Measurements from ENCODE around the gene OR10A2.
"Not testable (repeated sequence)": the region's sequence is repeated elsewhere in the genome, so short reads cannot be mapped to it uniquely, and the experiment has no call there.

The OR10A2 gene

GRCh38 chr11:6862961-6863360 lies at the start of gene OR10A2:
OR10A2 (plus strand) TSS chr11:6863057; CDS start chr11:6869755, 6,698 bp downstream.
- DNase-seq (ENCODE audit: low read depth in 2 of 2) = no peak

- DNase-seq (ENCODE audit: low read depth in 2 of 2) = no peak
These were observed 49.2 kb upstream of the OR10A2 start for GRCh38 chr11:6813656-6814055.

- no peak for DNase-seq (ENCODE audit: low read depth in 2 of 2)
These were observed 45.2 kb upstream of the OR10A2 start for GRCh38 chr11:6817694-6818093.

GRCh38 chr11:6818967-6819366 lies 43.9 kb upstream of the OR10A2 start:
- no peak for DNase-seq (ENCODE audit: low read depth in 2 of 2)

GRCh38 chr11:6824136-6824823 lies 38.6 kb upstream of the OR10A2 start:
- no peak for DNase-seq (ENCODE audit: low read depth in 2 of 2)

- no peak for DNase-seq (ENCODE audit: low read depth in 2 of 2)
These were observed 37.6 kb upstream of the OR10A2 start for GRCh38 chr11:6825231-6825744.

- no peak for DNase-seq (ENCODE audit: low read depth in 2 of 2)
These were observed 34.8 kb upstream of the OR10A2 start for GRCh38 chr11:6828103-6828502.

- DNase-seq (ENCODE audit: low read depth in 2 of 2) = no peak
These were observed 29.5 kb upstream of the OR10A2 start for GRCh38 chr11:6833356-6833755.

- DNase-seq (ENCODE audit: low read depth in 2 of 2) = no peak
These were observed 28.8 kb upstream of the OR10A2 start for GRCh38 chr11:6834021-6834420.

- no peak for DNase-seq (ENCODE audit: low read depth in 2 of 2)
These were observed 21.2 kb upstream of the OR10A2 start for GRCh38 chr11:6841694-6842093.

GRCh38 chr11:6843670-6844069 lies 19.2 kb upstream of the OR10A2 start:
- DNase-seq (ENCODE audit: low read depth in 2 of 2) = no peak

- DNase-seq (ENCODE audit: low read depth in 2 of 2) = no peak
These were observed 18.5 kb upstream of the OR10A2 start for GRCh38 chr11:6844356-6844755.

GRCh38 chr11:6845383-6845782 lies 17.5 kb upstream of the OR10A2 start, which contains the start of gene OR10A5:
OR10A5 (plus strand) TSS chr11:6845683; CDS start chr11:6845683, 0 bp downstream.
- no peak for DNase-seq (ENCODE audit: low read depth in 2 of 2)

- DNase-seq (ENCODE audit: low read depth in 2 of 2) = no peak
These were observed 12.3 kb upstream of the OR10A2 start for GRCh38 chr11:6850526-6850925.

GRCh38 chr11:6854801-6855200 lies 8.1 kb upstream of the OR10A2 start:
- DNase-seq (ENCODE audit: low read depth in 2 of 2) = not testable (repeated sequence)

GRCh38 chr11:6855971-6856541 lies 6.8 kb upstream of the OR10A2 start:
- DNase-seq (ENCODE audit: low read depth in 2 of 2) = no peak

- DNase-seq (ENCODE audit: low read depth in 2 of 2) = no peak
These were observed 6.0 kb upstream of the OR10A2 start for GRCh38 chr11:6856871-6857270.

- DNase-seq (ENCODE audit: low read depth in 2 of 2) = no peak
These were observed 1.6 kb downstream of the OR10A2 start for GRCh38 chr11:6864438-6864837.

GRCh38 chr11:6871278-6871677 lies 8.4 kb downstream of the OR10A2 start:
- DNase-seq (ENCODE audit: low read depth in 2 of 2) = no peak

GRCh38 chr11:6875761-6876160 lies 12.9 kb downstream of the OR10A2 start:
- DNase-seq (ENCODE audit: low read depth in 2 of 2) = no peak

GRCh38 chr11:6876325-6876724 lies 13.5 kb downstream of the OR10A2 start, which contains the start of gene OR10A4:
OR10A4 (plus strand) TSS chr11:6876625; CDS start chr11:6876648, 23 bp downstream.
- DNase-seq (ENCODE audit: low read depth in 2 of 2) = no peak

GRCh38 chr11:6876914-6877313 lies 14.1 kb downstream of the OR10A2 start:
- DNase-seq (ENCODE audit: low read depth in 2 of 2) = no peak

- DNase-seq (ENCODE audit: low read depth in 2 of 2) = no peak
These were observed 19.9 kb downstream of the OR10A2 start for GRCh38 chr11:6882751-6883150.

Data from stimulated activated CD4-positive, alpha-beta T cell treated with anti-CD3 and anti-CD28 coated beads, Interleukin-1b, Interleukin-23, amount 100 ng/mL, for 1 hour (primary cell).